Trophoblast cell (in vitro differentiated cells and primary cell): ENCODE data around the gene GBE1.

Source experiments
- DNase-seq, 2 donors: peaks; one replicate each; pipeline ENCODE4 v3.0.0-alpha.2; 2016
- H2AFZ ChIP-seq: 2 replicates; pipeline ENCODE4 v1.6.1; 2013; ENCODE audit warnings: low read length, moderate library complexity, mild to moderate bottlenecking; ENCODE audit not compliant: insufficient read depth, poor library complexity
- H2AK5ac ChIP-seq: 2 replicates; pipeline ENCODE4 v1.6.1; 2013; ENCODE audit warnings: mild to moderate bottlenecking, low read length
- H2BK120ac ChIP-seq: 2 replicates; pipeline ENCODE4 v1.6.1; 2013; ENCODE audit warnings: low read length, mild to moderate bottlenecking, moderate library complexity; ENCODE audit not compliant: insufficient read depth, poor library complexity
- H2BK12ac ChIP-seq: 2 replicates; pipeline ENCODE4 v1.6.1; 2013; ENCODE audit warnings: mild to moderate bottlenecking, low read length, moderate library complexity
- H2BK5ac ChIP-seq: 2 replicates; pipeline ENCODE4 v1.6.1; 2013; ENCODE audit warnings: low read length, low read depth, moderate library complexity, mild to moderate bottlenecking; ENCODE audit not compliant: poor library complexity
- H3K14ac ChIP-seq: 2 replicates; pipeline ENCODE4 v1.6.1; 2013; ENCODE audit warnings: mild to moderate bottlenecking, low read length
- H3K18ac ChIP-seq: 2 replicates; pipeline ENCODE4 v1.6.1; 2013; ENCODE audit warnings: mild to moderate bottlenecking, low read length
- H3K23ac ChIP-seq: 2 replicates; pipeline ENCODE4 v1.6.1; 2013; ENCODE audit warnings: low read length
- H3K27ac ChIP-seq: 2 replicates; pipeline ENCODE4 v1.5.1; 2013; ENCODE audit warnings: low read depth, mild to moderate bottlenecking, inconsistent platforms, low read length, moderate library complexity
- H3K27me3 ChIP-seq: 2 replicates; pipeline ENCODE4 v1.6.1; 2013; ENCODE audit warnings: inconsistent platforms, mild to moderate bottlenecking, low read length, moderate library complexity; ENCODE audit not compliant: insufficient read depth
- H3K36me3 ChIP-seq, 2 experiments: 1 replicate in 1 of 2; 2 replicates in 1 of 2; pipeline ENCODE4 v1.6.1; 2013; ENCODE audit warnings: low read length in 2 of 2, mild to moderate bottlenecking in 2 of 2, moderate library complexity in 1 of 2; ENCODE audit not compliant: insufficient read depth in 2 of 2, control insufficient read depth in 1 of 2
- H3K4ac ChIP-seq: 2 replicates; pipeline ENCODE4 v1.6.1; 2013; ENCODE audit warnings: low read depth, mild to moderate bottlenecking, low read length, moderate library complexity
- H3K4me1 ChIP-seq, 2 experiments: 1 replicate in 1 of 2; 2 replicates in 1 of 2; pipeline ENCODE4 v1.6.1; 2013; ENCODE audit warnings: low read length in 2 of 2, mild to moderate bottlenecking in 2 of 2, moderate library complexity in 1 of 2; ENCODE audit not compliant: insufficient read depth in 2 of 2, control insufficient read depth in 1 of 2
- H3K4me2 ChIP-seq: 2 replicates; pipeline ENCODE4 v1.6.1; 2013; ENCODE audit warnings: inconsistent platforms, mild to moderate bottlenecking, low read length, moderate library complexity
- H3K4me3 ChIP-seq: 2 replicates; pipeline ENCODE4 v1.5.1; 2013; ENCODE audit warnings: mild to moderate bottlenecking, low read depth, low read length, inconsistent platforms
- H3K79me1 ChIP-seq: one replicate; pipeline ENCODE4 v1.6.1; 2013; ENCODE audit warnings: low read length
- H3K79me2 ChIP-seq: 2 replicates; pipeline ENCODE4 v1.6.1; 2013; ENCODE audit warnings: low read length, mild to moderate bottlenecking; ENCODE audit not compliant: control insufficient read depth, insufficient read depth, poor library complexity
- H3K9ac ChIP-seq: 2 replicates; pipeline ENCODE4 v1.6.1; 2013; ENCODE audit warnings: mild to moderate bottlenecking, low read length
- H3K9me3 ChIP-seq: 2 replicates; pipeline ENCODE4 v1.6.1; 2013; ENCODE audit warnings: low read depth, mild to moderate bottlenecking, control low read depth, inconsistent platforms, low read length; ENCODE audit not compliant: insufficient read depth
- H4K12ac ChIP-seq: 2 replicates; pipeline ENCODE4 v1.6.1; 2013; ENCODE audit warnings: low read depth, mild to moderate bottlenecking, low read length, moderate library complexity
- H4K8ac ChIP-seq: 2 replicates; pipeline ENCODE4 v1.6.1; 2013; ENCODE audit warnings: low read depth, mild to moderate bottlenecking, low read length, moderate library complexity
- H4K91ac ChIP-seq: one replicate; pipeline ENCODE4 v1.6.1; 2013; ENCODE audit warnings: low read depth, mild to moderate bottlenecking, low read length, moderate library complexity
- WGBS: extraction: QIAGEN DNeasy Blood & Tissue Kit; methylation state at CpG from one replicate; pipeline ENCODE4 v1.1.7; 2013; ENCODE audit warnings: missing lambda C conversion rate; ENCODE audit not compliant: insufficient read length, insufficient coverage; ENCODE audit errors: extremely low coverage; 5-methylcytosine and 5-hydroxymethylcytosine counted together

The GBE1 gene

DNA sequence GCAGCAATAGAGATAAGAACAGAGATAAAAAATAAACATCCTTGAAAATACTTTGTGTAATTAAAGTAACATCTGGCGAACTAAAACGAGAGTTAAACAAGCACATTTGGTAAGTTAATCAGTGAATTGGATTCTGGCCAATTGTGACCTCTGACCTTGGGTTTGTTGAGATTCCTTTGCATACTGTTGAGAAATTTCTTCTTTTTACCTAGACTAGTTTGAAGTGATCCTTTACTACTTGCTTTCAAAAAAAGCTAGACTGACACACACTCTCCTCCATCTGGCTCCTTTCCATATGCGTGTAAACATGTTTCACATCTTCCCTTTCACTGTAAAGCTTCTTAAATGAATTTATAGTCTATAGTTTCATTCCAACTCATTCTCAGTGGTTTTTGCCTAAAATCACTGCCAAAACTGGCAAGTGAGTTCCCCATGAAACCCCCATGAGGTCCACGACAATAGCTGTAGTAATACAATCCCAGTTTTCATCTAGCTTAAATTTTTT is 17.3 kb upstream of the GBE1 start:
- H3K79me1 ChIP-seq = no peaks in the 10 kb centered on the region
- no peak overlapping the region for H3K14ac ChIP-seq
- H2BK5ac ChIP-seq = no peak overlapping the region
- H3K4ac ChIP-seq = no peak overlapping the region
- H2BK12ac ChIP-seq = no peak overlapping the region
- no peak overlapping the region for H4K12ac ChIP-seq
- no peak overlapping the region for H3K18ac ChIP-seq
- no peak overlapping the region for H3K9ac ChIP-seq
- no peaks in the 10 kb centered on the region for H3K9me3 ChIP-seq
- no peak overlapping the region for H4K8ac ChIP-seq
- no peak overlapping the region for H3K4me2 ChIP-seq
- WGBS = no CpG with 5 or more reads among the region's 4 CpGs
- H3K27me3 ChIP-seq = no peaks in the 10 kb centered on the region
- H3K36me3 ChIP-seq = no peaks in the 10 kb centered on the region
- H3K23ac ChIP-seq = no peak overlapping the region
- H3K4me1 ChIP-seq = no peaks in the 10 kb centered on the region
- H2AFZ ChIP-seq = no peak overlapping the region
- H2AK5ac ChIP-seq = no peak overlapping the region
- DNase-seq = no peak
- H3K79me2 ChIP-seq = no peaks in the 10 kb centered on the region
- no peak overlapping the region for H3K27ac ChIP-seq
- H4K91ac ChIP-seq = no peak overlapping the region
- no peak overlapping the region for H3K4me3 ChIP-seq
- no peak overlapping the region for H2BK120ac ChIP-seq

- Histone ChIP-seq H3K14ac (no peak overlapping the region), H2BK5ac (no peak overlapping the region), H3K27ac (no peak overlapping the region), H3K18ac (no peak overlapping the region), H4K12ac (no peak overlapping the region), H3K4me3 (no peak overlapping the region), H2BK120ac (no peak overlapping the region), H2AFZ (no peak overlapping the region), H2AK5ac (no peak overlapping the region), H4K91ac (no peak overlapping the region), H2BK12ac (no peak overlapping the region), H3K79me1 (no peaks in the 10 kb centered on the region), H4K8ac (no peak overlapping the region), H3K4me2 (no peak overlapping the region), H3K36me3 (no peaks in the 10 kb centered on the region), H3K4me1 (no peaks in the 10 kb centered on the region), H3K23ac (no peak overlapping the region), H3K79me2 (no peaks in the 10 kb centered on the region), H3K4ac (no peak overlapping the region), H3K27me3 (no peaks in the 10 kb centered on the region), H3K9ac (no peak overlapping the region), H3K9me3 (no peaks in the 10 kb centered on the region)
- DNase-seq = no peak
- WGBS = no CpG with 5 or more reads among the region's 2 CpGs
These were observed 15.2 kb upstream of the GBE1 start for GRCh38 chr3:81776643-81777042.

- H3K9ac ChIP-seq = no peak overlapping the region
- no peak overlapping the region for H3K4me3 ChIP-seq
- H4K91ac ChIP-seq = no peak overlapping the region
- no peak overlapping the region for H2AFZ ChIP-seq
- no peak overlapping the region for H2BK5ac ChIP-seq
- no peak overlapping the region for H3K4ac ChIP-seq
- WGBS = no CpG with 5 or more reads among the region's 3 CpGs
- no peak overlapping the region for H3K23ac ChIP-seq
- H3K4me2 ChIP-seq = no peak overlapping the region
- H3K14ac ChIP-seq = no peak overlapping the region
- no peaks in the 10 kb centered on the region for H3K36me3 ChIP-seq
- H2AK5ac ChIP-seq = no peak overlapping the region
- H3K9me3 ChIP-seq = no peaks in the 10 kb centered on the region
- H4K12ac ChIP-seq = no peak overlapping the region
- no peak overlapping the region for H4K8ac ChIP-seq
- no peaks in the 10 kb centered on the region for H3K79me2 ChIP-seq
- no peak for DNase-seq
- H3K27ac ChIP-seq = no peak overlapping the region
- no peaks in the 10 kb centered on the region for H3K4me1 ChIP-seq
- H3K18ac ChIP-seq = no peak overlapping the region
- H3K27me3 ChIP-seq = no peaks in the 10 kb centered on the region
- no peaks in the 10 kb centered on the region for H3K79me1 ChIP-seq
- no peak overlapping the region for H2BK12ac ChIP-seq
- no peak overlapping the region for H2BK120ac ChIP-seq
These were observed 9.3 kb upstream of the GBE1 start for GRCh38 chr3:81770710-81771109.

GRCh38 chr3:81769299-81769698 is 7.9 kb upstream of the GBE1 start:
- H3K9me3 ChIP-seq = no peaks in the 10 kb centered on the region
- no peak overlapping the region for H2BK12ac ChIP-seq
- H4K12ac ChIP-seq = no peak overlapping the region
- H3K79me2 ChIP-seq = no peaks in the 10 kb centered on the region
- no CpG with 5 or more reads among the region's 2 CpGs for WGBS
- no peaks in the 10 kb centered on the region for H3K36me3 ChIP-seq
- no peak overlapping the region for H3K18ac ChIP-seq
- no peak overlapping the region for H3K4ac ChIP-seq
- no peak overlapping the region for H3K23ac ChIP-seq
- H2AFZ ChIP-seq = no peak overlapping the region
- H2BK5ac ChIP-seq = no peak overlapping the region
- no peaks in the 10 kb centered on the region for H3K27me3 ChIP-seq
- H4K91ac ChIP-seq = no peak overlapping the region
- H4K8ac ChIP-seq = no peak overlapping the region
- no peaks in the 10 kb centered on the region for H3K4me1 ChIP-seq
- H3K4me2 ChIP-seq = no peak overlapping the region
- no peak overlapping the region for H3K4me3 ChIP-seq
- DNase-seq = no peak
- no peak overlapping the region for H3K9ac ChIP-seq
- no peak overlapping the region for H2BK120ac ChIP-seq
- H3K27ac ChIP-seq = no peak overlapping the region
- no peak overlapping the region for H2AK5ac ChIP-seq
- no peak overlapping the region for H3K14ac ChIP-seq
- H3K79me1 ChIP-seq = no peaks in the 10 kb centered on the region
